Gastrocnemius medialis (tissue), 4 donors: Measurements from ENCODE around the gene CIAO3. TPM values are rescaled to one million over a fixed set of nuclear protein-coding genes. Genes with fewer than 3 reads are reported as not detected.

ENCODE experiments used
- ATAC-seq, 2 donors: fragments of 150-250 bp; one replicate each; pipeline ENCODE4 v1.9.1; 2016
- DNase-seq, 2 donors: peaks; one replicate each; pipeline ENCODE4 v3.0.0-alpha.2; 2019
- H3K27ac ChIP-seq, 4 donors: fragments of 200-600 bp; sonication (generic); 1 replicate in 1 of 4; 2 replicates in 3 of 4; pipeline ENCODE4 v1.5.1; 2016 to 2018; ENCODE audit warnings: mild to moderate bottlenecking in 2 of 4, moderate library complexity in 1 of 4
- H3K27me3 ChIP-seq, 3 donors: fragments of 200-600 bp; sonication (generic) in 2 of 3; 1 replicate in 1 of 3; 2 replicates in 2 of 3; pipeline versions ENCODE4 v1.5.1 to v1.6.0; 2016 to 2019; ENCODE audit warnings: mild to moderate bottlenecking in 1 of 3, moderate library complexity in 1 of 3
- H3K36me3 ChIP-seq, 2 donors: fragments of 200-600 bp; sonication (generic) in 1 of 2; one replicate each; pipeline ENCODE4 v1.5.1; 2017 to 2018
- H3K4me1 ChIP-seq, 2 donors: fragments of 200-600 bp; sonication (generic) in 1 of 2; one replicate each; pipeline ENCODE4 v1.5.1; 2016 to 2017; ENCODE audit warnings: mild to moderate bottlenecking in 2 of 2
- H3K4me3 ChIP-seq, 4 donors: fragments of 200-600 bp; sonication (generic) in 3 of 4; 1 replicate in 1 of 4; 2 replicates in 3 of 4; pipeline ENCODE4 v1.5.1; 2016 to 2019; ENCODE audit warnings: mild to moderate bottlenecking in 2 of 4
- H3K9me3 ChIP-seq, 3 donors: fragments of 200-600 bp; sonication (generic) in 2 of 3; 1 replicate in 1 of 3; 2 replicates in 2 of 3; pipeline ENCODE4 v1.5.1; 2016 to 2019
- POLR2A ChIP-seq, 2 donors: fragments of 450-650 bp; IDR thresholded peaks; one replicate each; pipeline ENCODE4 v1.6.1; 2017; ENCODE audit warnings: antibody characterized with exemption in 2 of 2, mild to moderate bottlenecking in 2 of 2, moderate library complexity in 2 of 2
- in situ Hi-C, 4 donors: fragments of 200-750 bp; cut with MboI; loops; one replicate each; pipeline versions ENCODE4 v1.15.0 to v1.8.0; 2017; ENCODE audit warnings: low sequenced_read_pairs in 4 of 4
- intact Hi-C: fragments of 100-400 bp; cut with DNase I; formaldehyde crosslinking; loops from one replicate; pipeline ENCODE4 v1.15.1; 2023; ENCODE audit warnings: low total_unique reads
- total RNA-seq, 4 donors: library from RNA; depleted of rRNA; stranded (reverse); fragments of >200 nt; gene quantifications; one replicate each; pipeline versions ENCODE4 v1.1.0 to v1.2.3, GENCODE V29; 2016
- TF ChIP-seq, protein P1 (sequence below), 5 experiments: fragments of 450-650 bp in 3 of 5; fragments of 200-600 bp in 2 of 5; sonication (generic) in 2 of 5; IDR thresholded peaks in 4 of 5; conservative IDR thresholded peaks in 1 of 5; 1 replicate in 4 of 5; 2 replicates in 1 of 5; pipeline ENCODE4 v1.5.1; 2016 to 2019; ENCODE audit warnings: antibody characterized with exemption in 5 of 5, mild to moderate bottlenecking in 3 of 5, moderate library complexity in 3 of 5

The CIAO3 gene
- total RNA-seq, 4 donors from 2014 or later, result 16.1 to 48.5 (median 21.6) TPM

GRCh38 chr16:695355-696089 lies 45.3 kb downstream of the CIAO3 start:
- ATAC-seq, result no peak

DNA sequence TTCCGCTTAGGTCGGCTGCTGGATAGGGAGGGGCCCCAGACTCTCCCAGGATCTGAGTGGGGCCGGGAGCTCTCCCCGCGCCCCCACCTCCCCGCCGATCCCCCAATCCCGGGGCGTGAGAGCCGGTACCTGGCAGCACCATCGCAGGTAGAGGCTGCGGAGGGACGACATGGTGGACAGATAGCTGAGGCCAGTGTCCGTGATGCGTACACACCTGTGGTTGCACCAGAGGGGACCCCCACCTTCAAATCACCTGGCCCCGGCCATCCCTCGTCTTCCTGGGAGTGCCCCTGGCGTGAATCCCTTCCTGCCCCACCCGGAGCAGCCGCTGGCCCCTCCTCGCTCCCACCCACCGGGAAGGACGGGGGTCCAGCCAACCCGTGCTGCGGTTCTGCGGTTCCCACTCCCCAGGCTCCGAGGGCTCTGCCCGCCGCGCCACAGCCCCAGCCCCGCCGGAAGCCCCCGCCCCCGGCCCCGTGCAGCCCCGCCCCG lies 45.9 kb downstream of the CIAO3 start:
- intact Hi-C loops, result no loop called here
- Histone ChIP-seq H3K9me3 (no peaks in the 10 kb centered on the region), H3K27ac (no peak overlapping the region), H3K27me3 (peaks cover 57 to 69% (median 62%) of the 10 kb centered on the region in 3 donors), H3K36me3 (no peaks in the 10 kb centered on the region), H3K4me1 (peaks cover 0 to 4% of the 10 kb centered on the region in 2 donors), H3K4me3 (no peak overlapping the region)
- TF ChIP-seq, protein P1, sequence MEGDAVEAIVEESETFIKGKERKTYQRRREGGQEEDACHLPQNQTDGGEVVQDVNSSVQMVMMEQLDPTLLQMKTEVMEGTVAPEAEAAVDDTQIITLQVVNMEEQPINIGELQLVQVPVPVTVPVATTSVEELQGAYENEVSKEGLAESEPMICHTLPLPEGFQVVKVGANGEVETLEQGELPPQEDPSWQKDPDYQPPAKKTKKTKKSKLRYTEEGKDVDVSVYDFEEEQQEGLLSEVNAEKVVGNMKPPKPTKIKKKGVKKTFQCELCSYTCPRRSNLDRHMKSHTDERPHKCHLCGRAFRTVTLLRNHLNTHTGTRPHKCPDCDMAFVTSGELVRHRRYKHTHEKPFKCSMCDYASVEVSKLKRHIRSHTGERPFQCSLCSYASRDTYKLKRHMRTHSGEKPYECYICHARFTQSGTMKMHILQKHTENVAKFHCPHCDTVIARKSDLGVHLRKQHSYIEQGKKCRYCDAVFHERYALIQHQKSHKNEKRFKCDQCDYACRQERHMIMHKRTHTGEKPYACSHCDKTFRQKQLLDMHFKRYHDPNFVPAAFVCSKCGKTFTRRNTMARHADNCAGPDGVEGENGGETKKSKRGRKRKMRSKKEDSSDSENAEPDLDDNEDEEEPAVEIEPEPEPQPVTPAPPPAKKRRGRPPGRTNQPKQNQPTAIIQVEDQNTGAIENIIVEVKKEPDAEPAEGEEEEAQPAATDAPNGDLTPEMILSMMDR (IDR thresholded peaks at IDR 0.05 in 4 of 5, conservative IDR thresholded peaks at IDR 0.05 in 1 of 5), result no peak
- TF ChIP-seq POLR2A (IDR thresholded peaks at IDR 0.05), result no peak
- in situ Hi-C loops, result no loop called here
- ATAC-seq, result no peak
- no peak for DNase-seq

More at GRCh38 chr16:695355-696089, 45.3 kb downstream of the CIAO3 start:
- H3K9me3 ChIP-seq, result no peaks in the 10 kb centered on the region
- H3K4me1 ChIP-seq, result peaks cover 0 to 2% of the 10 kb centered on the region in 2 donors
- H3K27ac ChIP-seq, result no peak overlapping the region
- H3K27me3 ChIP-seq, result peaks cover 63 to 75% (median 68%) of the 10 kb centered on the region in 3 donors
- in situ Hi-C loops (no loop called here), intact Hi-C loops (no loop called here)
- DNase-seq, result no peak
- TF ChIP-seq POLR2A (IDR thresholded peaks at IDR 0.05), result no peak
- H3K4me3 ChIP-seq, result peak overlapping the region in 2 of 4 donors; percentile 25 to 34
- no peaks in the 10 kb centered on the region for H3K36me3 ChIP-seq

GRCh38 chr16:694187-694862 lies 46.5 kb downstream of the CIAO3 start:
- intact Hi-C loops, result no loop called here
- Histone ChIP-seq H3K27me3 (peaks cover 51 to 63% (median 57%) of the 10 kb centered on the region in 3 donors), H3K9me3 (no peaks in the 10 kb centered on the region), H3K4me3 (no peak overlapping the region), H3K4me1 (peaks cover 4 to 10% of the 10 kb centered on the region in 2 donors), H3K36me3 (no peaks in the 10 kb centered on the region), H3K27ac (no peak overlapping the region)
- in situ Hi-C loops, result no loop called here
- no peak for DNase-seq
- no peak for ATAC-seq
- TF ChIP-seq, protein P1 (IDR thresholded peaks at IDR 0.05 in 4 of 5, conservative IDR thresholded peaks at IDR 0.05 in 1 of 5), result no peak
- no peak for TF ChIP-seq POLR2A (IDR thresholded peaks at IDR 0.05)

- intact Hi-C loops, result no loop called here
- ATAC-seq (no peak), DNase-seq (no peak)
- in situ Hi-C loops, result no loop called here
- no peaks in the 10 kb centered on the region for H3K9me3 ChIP-seq
- peaks cover 9 to 15% of the 10 kb centered on the region in 2 donors for H3K4me1 ChIP-seq
- H3K36me3 ChIP-seq, result no peaks in the 10 kb centered on the region
- peaks cover 46 to 58% (median 51%) of the 10 kb centered on the region in 3 donors for H3K27me3 ChIP-seq
- H3K4me3 ChIP-seq, result no peak overlapping the region
- no peak overlapping the region for H3K27ac ChIP-seq
- TF ChIP-seq POLR2A (IDR thresholded peaks at IDR 0.05), result no peak
- TF ChIP-seq, protein P1 (IDR thresholded peaks at IDR 0.05 in 4 of 5, conservative IDR thresholded peaks at IDR 0.05 in 1 of 5), result no peak
Observed at GRCh38 chr16:693766-694165, 47.0 kb downstream of the CIAO3 start.

- no peaks in the 10 kb centered on the region for H3K36me3 ChIP-seq
- no peak for DNase-seq
Observed at GRCh38 chr16:693364-693763, 47.4 kb downstream of the CIAO3 start.

More at GRCh38 chr16:693364-693763, 47.4 kb downstream of the CIAO3 start:
- Histone ChIP-seq H3K4me3 (no peak overlapping the region), H3K27me3 (peaks cover 46 to 57% (median 49%) of the 10 kb centered on the region in 3 donors), H3K9me3 (no peaks in the 10 kb centered on the region), H3K27ac (no peak overlapping the region), H3K4me1 (peaks cover 13 to 19% of the 10 kb centered on the region in 2 donors)
- in situ Hi-C loops, result no loop called here
- intact Hi-C loops, result no loop called here
- TF ChIP-seq POLR2A (IDR thresholded peaks at IDR 0.05), result no peak
- TF ChIP-seq, protein P1 (IDR thresholded peaks at IDR 0.05 in 4 of 5, conservative IDR thresholded peaks at IDR 0.05 in 1 of 5), result no peak
- no peak for ATAC-seq
